A549 (cell line): ENCODE results near the gene CXCL10. TPM values are rescaled to one million over a fixed set of nuclear protein-coding genes. Genes with fewer than 3 reads are reported as not detected.

Experiments
- ATAC-seq, 2 experiments: fragments of 200-7000 bp in 1 of 2; fragments of >200 bp in 1 of 2; cut with Nextera tagmentation in 1 of 2; cut with Tn5 transposase in 1 of 2; 3 replicates each; pipeline versions ENCODE4 v1.8.0 to v1.9.1; 2018 to 2020; ENCODE audit warnings: mild to moderate bottlenecking in 1 of 2, moderate library complexity in 1 of 2
- CTCF ChIA-PET: fragments of 300-600 bp; sonication (Branson Sonifier 250); formaldehyde crosslinking; extraction: SDS; loops from one replicate; lab custom pipeline; 2021; ENCODE audit warnings: antibody characterized with exemption, inconsistent platforms; lab: Yijun Ruan, JAX
- POLR2A ChIA-PET: fragments of 350-600 bp; formaldehyde crosslinking; extraction: SDS; loops from one replicate; lab custom pipeline; 2021; ENCODE audit warnings: antibody characterized with exemption, inconsistent platforms; lab: Yijun Ruan, JAX
- DNase-seq, 2 experiments: peaks; one replicate each; pipeline versions ENCODE4 v3.0.0 to v3.0.0-alpha.2; 2011 to 2016; ENCODE audit warnings: low read depth in 1 of 2, low spot score in 1 of 2
- FAIRE-seq: peaks from 2 replicates; lab custom pipeline; 2011; peaks lifted over from hg19 to GRCh38; lab: Jason Lieb, UNC
- H3K27ac ChIP-seq, 2 experiments: fragments of >200 bp; sonication (Bioruptor Twin); formaldehyde crosslinking; 3 replicates each; pipeline ENCODE4 v1.5.1; 2016 to 2017
- H3K4me1 ChIP-seq: fragments of >200 bp; sonication (Bioruptor Twin); formaldehyde crosslinking; 3 replicates; pipeline ENCODE4 v1.6.1; 2016
- H3K4me2 ChIP-seq: fragments of >200 bp; sonication (Bioruptor Twin); formaldehyde crosslinking; 3 replicates; pipeline ENCODE4 v1.6.1; 2016
- H3K4me3 ChIP-seq: fragments of >200 bp; sonication (Bioruptor Twin); formaldehyde crosslinking; 3 replicates; pipeline ENCODE4 v1.5.1; 2016
- H3K9me3 ChIP-seq: fragments of >200 bp; sonication (Bioruptor Twin); formaldehyde crosslinking; 3 replicates; pipeline ENCODE4 v1.6.1; 2016
- BHLHE40 ChIP-seq: IDR thresholded peaks from 2 replicates; pipeline ENCODE4 v1.6.1; 2012; ENCODE audit warnings: low read depth, low read length, inconsistent platforms
- CBX2 ChIP-seq: fragments of 200-600 bp; sonication (generic); IDR thresholded peaks from 2 replicates; pipeline ENCODE4 v1.6.1; 2016; ENCODE audit warnings: low read depth, mild to moderate bottlenecking, borderline replicate concordance
- CEBPB ChIP-seq, 2 experiments: fragments of >200 bp in 1 of 2; sonication (Bioruptor Twin) in 1 of 2; formaldehyde crosslinking in 1 of 2; IDR thresholded peaks; 2 replicates each; pipeline ENCODE4 v1.6.1; 2012 to 2016
- CHD4 ChIP-seq: fragments of 200-600 bp; sonication (generic); IDR thresholded peaks from 2 replicates; pipeline ENCODE4 v1.6.1; 2016; ENCODE audit warnings: antibody characterized with exemption, mild to moderate bottlenecking, borderline replicate concordance
- EHMT2 ChIP-seq: fragments of 200-600 bp; sonication (generic); IDR thresholded peaks from 2 replicates; pipeline ENCODE4 v1.6.1; 2016; ENCODE audit warnings: antibody characterized with exemption, low read depth, mild to moderate bottlenecking, moderate library complexity
- ESRRA ChIP-seq: fragments of 150-350 bp; IDR thresholded peaks from 2 replicates; pipeline ENCODE4 v1.6.1; 2014; ENCODE audit warnings: mild to moderate bottlenecking, low read length, borderline replicate concordance
- FOSB ChIP-seq: fragments of 250-450 bp; sonication (Bioruptor Pico); IDR thresholded peaks from 2 replicates; pipeline ENCODE4 v1.5.0; 2020; ENCODE audit warnings: mild to moderate bottlenecking, moderate library complexity
- FOSL2 ChIP-seq, 2 experiments: fragments of 450-650 bp in 1 of 2; fragments of >200 bp in 1 of 2; sonication (Bioruptor Twin) in 1 of 2; formaldehyde crosslinking; IDR thresholded peaks; 2 replicates each; pipeline versions ENCODE4 v1.5.0 to v1.6.1; 2016 to 2020; ENCODE audit warnings: mild to moderate bottlenecking in 1 of 2, moderate library complexity in 1 of 2
- HDAC2 ChIP-seq: fragments of 200-600 bp; sonication (generic); IDR thresholded peaks from 2 replicates; pipeline ENCODE4 v1.6.1; 2016
- JUN ChIP-seq, 2 experiments: fragments of >200 bp; sonication (Bioruptor Twin); formaldehyde crosslinking; IDR thresholded peaks; 2 replicates in 1 of 2; 3 replicates in 1 of 2; pipeline ENCODE4 v1.6.1; 2016 to 2017
- JUNB ChIP-seq: fragments of >200 bp; sonication (Bioruptor Twin); formaldehyde crosslinking; IDR thresholded peaks from 2 replicates; pipeline ENCODE4 v1.6.1; 2016
- MAFK ChIP-seq: fragments of 450-650 bp; IDR thresholded peaks from 2 replicates; pipeline ENCODE4 v1.6.1; 2014; ENCODE audit not compliant: partially characterized antibody
- MYC ChIP-seq: IDR thresholded peaks from 2 replicates; pipeline ENCODE4 v1.6.1; 2012; ENCODE audit warnings: mild to moderate bottlenecking, inconsistent platforms, low read length, improper control_type of control experiment, borderline replicate concordance
- NR3C1 ChIP-seq: fragments of >200 bp; sonication (Bioruptor Twin); formaldehyde crosslinking; IDR thresholded peaks from 3 replicates; pipeline ENCODE4 v1.6.1; 2017
- PHF8 ChIP-seq: fragments of 200-600 bp; sonication (generic); IDR thresholded peaks from 2 replicates; pipeline ENCODE4 v1.6.1; 2016; ENCODE audit warnings: low read depth, mild to moderate bottlenecking, antibody characterized with exemption, moderate library complexity, borderline replicate concordance
- RAD21 ChIP-seq, 2 experiments: fragments of >200 bp in 1 of 2; sonication (Bioruptor Twin) in 1 of 2; formaldehyde crosslinking in 1 of 2; IDR thresholded peaks in 1 of 2; conservative IDR thresholded peaks in 1 of 2; 2 replicates in 1 of 2; 3 replicates in 1 of 2; pipeline ENCODE4 v1.6.1; 2012 to 2018; ENCODE audit warnings: inconsistent platforms in 1 of 2
- RARB ChIP-seq: fragments of 250-450 bp; sonication (Bioruptor Pico); IDR thresholded peaks from 2 replicates; pipeline ENCODE4 v1.8.0; 2021; ENCODE audit warnings: mild to moderate bottlenecking, moderate library complexity
- RNF2 ChIP-seq: fragments of 200-600 bp; sonication (generic); IDR thresholded peaks from 2 replicates; pipeline ENCODE4 v1.6.1; 2016; ENCODE audit warnings: low read depth, mild to moderate bottlenecking, antibody characterized with exemption, moderate library complexity, borderline replicate concordance
- SREBF2 ChIP-seq: fragments of 450-650 bp; IDR thresholded peaks from 2 replicates; pipeline ENCODE4 v1.6.1; 2014; ENCODE audit warnings: mild to moderate bottlenecking, moderate library complexity
- ZC3H11A ChIP-seq: fragments of 450-650 bp; IDR thresholded peaks from 2 replicates; pipeline ENCODE4 v1.6.1; 2014; ENCODE audit warnings: antibody characterized with exemption, mild to moderate bottlenecking
- WGBS: methylation state at CpG from one replicate; pipeline ENCODE4 v1.1.6; 2017; ENCODE audit errors: missing lambda C conversion rate; 5-methylcytosine and 5-hydroxymethylcytosine counted together
- polyA plus RNA-seq, 4 experiments: library from polyadenylated mRNA; depleted of rRNA in 3 of 4; stranded (reverse); fragments of >200 nt; fragmentation: RNase III in 1 of 4; extraction: RNeasy Plus Mini Kit Qiagen cat#74134 plus additional on column Dnase treatment in 1 of 4; gene quantifications; 2 replicates in 3 of 4; 3 replicates in 1 of 4; pipeline ENCODE4 v1.2.3, GENCODE V29; 2011 to 2017
- TF ChIP-seq, protein P1 (sequence below): fragments of >200 bp; sonication (Bioruptor Twin); formaldehyde crosslinking; IDR thresholded peaks from 3 replicates; pipeline ENCODE4 v1.5.1; 2016
- TF ChIP-seq, protein P2 (sequence below): IDR thresholded peaks from 2 replicates; pipeline ENCODE4 v1.6.1; 2012
- TF ChIP-seq, protein P3 (sequence below): fragments of 200-600 bp; sonication (generic); IDR thresholded peaks from 2 replicates; pipeline ENCODE4 v1.6.1; 2016; ENCODE audit warnings: antibody characterized with exemption, mild to moderate bottlenecking, moderate library complexity
- TF ChIP-seq, protein P4 (sequence below): IDR thresholded peaks from 2 replicates; pipeline ENCODE4 v1.6.1; 2012
- TF ChIP-seq, protein P5 (sequence below): fragments of 250-450 bp; sonication (Bioruptor Pico); IDR thresholded peaks from 2 replicates; pipeline ENCODE4 v1.5.0; 2020; ENCODE audit warnings: low read depth, mild to moderate bottlenecking, moderate library complexity
- TF ChIP-seq, protein P6 (sequence below): fragments of 250-450 bp; sonication (Bioruptor Pico); IDR thresholded peaks from 2 replicates; pipeline ENCODE4 v1.5.0; 2021; ENCODE audit warnings: mild to moderate bottlenecking, moderate library complexity, borderline replicate concordance
- TF ChIP-seq, protein P7 (sequence below): IDR thresholded peaks from 2 replicates; pipeline ENCODE4 v1.6.1; 2012; ENCODE audit warnings: low read depth, borderline replicate concordance

Gene CXCL10
- polyA plus RNA-seq, 2 of the 4 experiments (the other 2 are of a cell fraction), result not detected

DNA sequence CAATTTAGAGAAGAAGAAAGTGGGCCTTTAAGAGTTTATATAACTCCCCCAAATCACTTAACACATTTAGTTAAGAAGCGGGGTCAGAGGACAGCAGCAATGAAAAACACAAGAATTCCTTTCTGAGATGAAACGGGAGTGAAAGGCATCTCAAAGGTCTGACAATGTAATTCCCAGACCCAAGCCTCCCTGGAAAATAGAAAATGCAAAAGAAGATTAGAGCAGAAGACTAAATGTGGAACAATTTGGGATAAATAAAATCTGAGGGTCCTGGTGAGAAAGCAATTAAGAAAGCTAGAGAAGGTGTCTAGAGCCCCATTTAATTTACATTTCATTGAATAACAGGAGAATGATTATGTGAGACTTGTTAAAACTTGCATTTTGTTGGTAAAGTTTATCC, 32.1 kb upstream of the CXCL10 start:
- ChIA-PET CTCF (interaction anchor here (0.6 to 1.7 kb wide), 3 partner anchors 8 to 76 kb away, joined by 3 to 4 read pairs (median 3); no protein-coding TSS in a partner anchor), POLR2A (no interaction called here)
- no peaks in the 10 kb centered on the region for H3K4me1 ChIP-seq
- H3K27ac ChIP-seq, result no peak overlapping the region
- no peak overlapping the region for H3K4me3 ChIP-seq
- no peak for FAIRE-seq
- no peak overlapping the region for H3K4me2 ChIP-seq
- WGBS, result 62% methylated on average over 2 of the region's 2 CpGs
- ATAC-seq, result no peak
- H3K9me3 ChIP-seq, result no peaks in the 10 kb centered on the region
- no peak for DNase-seq
- TF ChIP-seq MYC, result no peak
- TF ChIP-seq ESRRA, result no peak
- TF ChIP-seq, protein P1, sequence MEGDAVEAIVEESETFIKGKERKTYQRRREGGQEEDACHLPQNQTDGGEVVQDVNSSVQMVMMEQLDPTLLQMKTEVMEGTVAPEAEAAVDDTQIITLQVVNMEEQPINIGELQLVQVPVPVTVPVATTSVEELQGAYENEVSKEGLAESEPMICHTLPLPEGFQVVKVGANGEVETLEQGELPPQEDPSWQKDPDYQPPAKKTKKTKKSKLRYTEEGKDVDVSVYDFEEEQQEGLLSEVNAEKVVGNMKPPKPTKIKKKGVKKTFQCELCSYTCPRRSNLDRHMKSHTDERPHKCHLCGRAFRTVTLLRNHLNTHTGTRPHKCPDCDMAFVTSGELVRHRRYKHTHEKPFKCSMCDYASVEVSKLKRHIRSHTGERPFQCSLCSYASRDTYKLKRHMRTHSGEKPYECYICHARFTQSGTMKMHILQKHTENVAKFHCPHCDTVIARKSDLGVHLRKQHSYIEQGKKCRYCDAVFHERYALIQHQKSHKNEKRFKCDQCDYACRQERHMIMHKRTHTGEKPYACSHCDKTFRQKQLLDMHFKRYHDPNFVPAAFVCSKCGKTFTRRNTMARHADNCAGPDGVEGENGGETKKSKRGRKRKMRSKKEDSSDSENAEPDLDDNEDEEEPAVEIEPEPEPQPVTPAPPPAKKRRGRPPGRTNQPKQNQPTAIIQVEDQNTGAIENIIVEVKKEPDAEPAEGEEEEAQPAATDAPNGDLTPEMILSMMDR, result no peak
- no peak for TF ChIP-seq SREBF2
- no peak for TF ChIP-seq ZC3H11A
- no peak for TF ChIP-seq CHD4
- no peak for TF ChIP-seq FOSL2 (IDR thresholded peaks at IDR 0.05)
- TF ChIP-seq FOSL2 (CRISPR knock-in tag; IDR thresholded peaks at IDR 0.05), result no peak
- TF ChIP-seq MAFK, result no peak
- TF ChIP-seq, protein P2, sequence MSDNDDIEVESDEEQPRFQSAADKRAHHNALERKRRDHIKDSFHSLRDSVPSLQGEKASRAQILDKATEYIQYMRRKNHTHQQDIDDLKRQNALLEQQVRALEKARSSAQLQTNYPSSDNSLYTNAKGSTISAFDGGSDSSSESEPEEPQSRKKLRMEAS, result no peak
- no peak for TF ChIP-seq RNF2
- TF ChIP-seq, protein P3, sequence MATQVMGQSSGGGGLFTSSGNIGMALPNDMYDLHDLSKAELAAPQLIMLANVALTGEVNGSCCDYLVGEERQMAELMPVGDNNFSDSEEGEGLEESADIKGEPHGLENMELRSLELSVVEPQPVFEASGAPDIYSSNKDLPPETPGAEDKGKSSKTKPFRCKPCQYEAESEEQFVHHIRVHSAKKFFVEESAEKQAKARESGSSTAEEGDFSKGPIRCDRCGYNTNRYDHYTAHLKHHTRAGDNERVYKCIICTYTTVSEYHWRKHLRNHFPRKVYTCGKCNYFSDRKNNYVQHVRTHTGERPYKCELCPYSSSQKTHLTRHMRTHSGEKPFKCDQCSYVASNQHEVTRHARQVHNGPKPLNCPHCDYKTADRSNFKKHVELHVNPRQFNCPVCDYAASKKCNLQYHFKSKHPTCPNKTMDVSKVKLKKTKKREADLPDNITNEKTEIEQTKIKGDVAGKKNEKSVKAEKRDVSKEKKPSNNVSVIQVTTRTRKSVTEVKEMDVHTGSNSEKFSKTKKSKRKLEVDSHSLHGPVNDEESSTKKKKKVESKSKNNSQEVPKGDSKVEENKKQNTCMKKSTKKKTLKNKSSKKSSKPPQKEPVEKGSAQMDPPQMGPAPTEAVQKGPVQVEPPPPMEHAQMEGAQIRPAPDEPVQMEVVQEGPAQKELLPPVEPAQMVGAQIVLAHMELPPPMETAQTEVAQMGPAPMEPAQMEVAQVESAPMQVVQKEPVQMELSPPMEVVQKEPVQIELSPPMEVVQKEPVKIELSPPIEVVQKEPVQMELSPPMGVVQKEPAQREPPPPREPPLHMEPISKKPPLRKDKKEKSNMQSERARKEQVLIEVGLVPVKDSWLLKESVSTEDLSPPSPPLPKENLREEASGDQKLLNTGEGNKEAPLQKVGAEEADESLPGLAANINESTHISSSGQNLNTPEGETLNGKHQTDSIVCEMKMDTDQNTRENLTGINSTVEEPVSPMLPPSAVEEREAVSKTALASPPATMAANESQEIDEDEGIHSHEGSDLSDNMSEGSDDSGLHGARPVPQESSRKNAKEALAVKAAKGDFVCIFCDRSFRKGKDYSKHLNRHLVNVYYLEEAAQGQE, result no peak
- TF ChIP-seq HDAC2, result no peak
- no peak for TF ChIP-seq RARB
- no peak for TF ChIP-seq EHMT2
- TF ChIP-seq, all 56 proteins: peak for 0

DNA sequence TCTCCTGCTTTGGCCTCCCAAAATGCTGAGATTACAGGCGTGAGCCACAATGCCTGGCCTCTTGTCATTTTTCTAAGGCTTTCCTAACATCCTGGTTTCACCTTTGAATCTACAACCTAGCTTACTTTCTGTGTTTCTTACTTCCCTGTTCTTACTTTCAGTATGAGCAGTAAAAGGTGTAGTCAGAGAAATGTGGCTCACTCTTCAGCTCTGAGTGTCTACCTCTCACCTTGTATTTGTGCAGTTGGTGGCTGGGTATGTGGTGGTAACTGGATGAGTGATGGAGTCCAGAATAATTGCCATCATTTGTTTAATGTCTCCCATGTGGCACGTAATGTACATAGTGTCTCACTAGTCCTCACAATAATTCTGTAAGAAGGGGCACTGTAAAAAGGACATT, 31.7 kb upstream of the CXCL10 start:
- POLR2A ChIA-PET, result no interaction called here
- TF ChIP-seq, protein P4, sequence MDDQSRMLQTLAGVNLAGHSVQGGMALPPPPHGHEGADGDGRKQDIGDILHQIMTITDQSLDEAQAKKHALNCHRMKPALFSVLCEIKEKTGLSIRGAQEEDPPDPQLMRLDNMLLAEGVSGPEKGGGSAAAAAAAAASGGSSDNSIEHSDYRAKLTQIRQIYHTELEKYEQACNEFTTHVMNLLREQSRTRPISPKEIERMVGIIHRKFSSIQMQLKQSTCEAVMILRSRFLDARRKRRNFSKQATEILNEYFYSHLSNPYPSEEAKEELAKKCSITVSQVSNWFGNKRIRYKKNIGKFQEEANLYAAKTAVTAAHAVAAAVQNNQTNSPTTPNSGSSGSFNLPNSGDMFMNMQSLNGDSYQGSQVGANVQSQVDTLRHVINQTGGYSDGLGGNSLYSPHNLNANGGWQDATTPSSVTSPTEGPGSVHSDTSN, result no peak
- TF ChIP-seq PHF8 (no peak), CEBPB (IDR thresholded peaks at IDR 0.05) (no peak), RAD21 (conservative IDR thresholded peaks at IDR 0.05 in 1 of 2, IDR thresholded peaks at IDR 0.05 in 1 of 2) (no peak), JUNB (no peak), NR3C1 (no peak), BHLHE40 (no peak), JUN (IDR thresholded peaks at IDR 0.05) (no peak), CBX2 (no peak), FOSB (CRISPR knock-in tag) (no peak)
- TF ChIP-seq, protein P5, sequence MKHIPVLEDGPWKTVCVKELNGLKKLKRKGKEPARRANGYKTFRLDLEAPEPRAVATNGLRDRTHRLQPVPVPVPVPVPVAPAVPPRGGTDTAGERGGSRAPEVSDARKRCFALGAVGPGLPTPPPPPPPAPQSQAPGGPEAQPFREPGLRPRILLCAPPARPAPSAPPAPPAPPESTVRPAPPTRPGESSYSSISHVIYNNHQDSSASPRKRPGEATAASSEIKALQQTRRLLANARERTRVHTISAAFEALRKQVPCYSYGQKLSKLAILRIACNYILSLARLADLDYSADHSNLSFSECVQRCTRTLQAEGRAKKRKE (CRISPR knock-in tag), result no peak
- TF ChIP-seq, protein P6, sequence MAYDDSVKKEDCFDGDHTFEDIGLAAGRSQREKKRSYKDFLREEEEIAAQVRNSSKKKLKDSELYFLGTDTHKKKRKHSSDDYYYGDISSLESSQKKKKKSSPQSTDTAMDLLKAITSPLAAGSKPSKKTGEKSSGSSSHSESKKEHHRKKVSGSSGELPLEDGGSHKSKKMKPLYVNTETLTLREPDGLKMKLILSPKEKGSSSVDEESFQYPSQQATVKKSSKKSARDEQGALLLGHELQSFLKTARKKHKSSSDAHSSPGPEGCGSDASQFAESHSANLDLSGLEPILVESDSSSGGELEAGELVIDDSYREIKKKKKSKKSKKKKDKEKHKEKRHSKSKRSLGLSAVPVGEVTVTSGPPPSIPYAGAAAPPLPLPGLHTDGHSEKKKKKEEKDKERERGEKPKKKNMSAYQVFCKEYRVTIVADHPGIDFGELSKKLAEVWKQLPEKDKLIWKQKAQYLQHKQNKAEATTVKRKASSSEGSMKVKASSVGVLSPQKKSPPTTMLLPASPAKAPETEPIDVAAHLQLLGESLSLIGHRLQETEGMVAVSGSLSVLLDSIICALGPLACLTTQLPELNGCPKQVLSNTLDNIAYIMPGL (CRISPR knock-in tag), result no peak
- TF ChIP-seq, protein P2, result no peak
- TF ChIP-seq, protein P7, sequence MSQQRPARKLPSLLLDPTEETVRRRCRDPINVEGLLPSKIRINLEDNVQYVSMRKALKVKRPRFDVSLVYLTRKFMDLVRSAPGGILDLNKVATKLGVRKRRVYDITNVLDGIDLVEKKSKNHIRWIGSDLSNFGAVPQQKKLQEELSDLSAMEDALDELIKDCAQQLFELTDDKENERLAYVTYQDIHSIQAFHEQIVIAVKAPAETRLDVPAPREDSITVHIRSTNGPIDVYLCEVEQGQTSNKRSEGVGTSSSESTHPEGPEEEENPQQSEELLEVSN, result no peak

More for the DNA sequence above, 31.7 kb upstream of the CXCL10 start:
- CTCF ChIA-PET, result interaction anchor here (0.9 to 2.8 kb wide), 3 partner anchors 8 to 59 kb away, joined by 3 to 10 read pairs (median 4); no protein-coding TSS in a partner anchor
- no peak for FAIRE-seq
- no peaks in the 10 kb centered on the region for H3K9me3 ChIP-seq
- no peak for ATAC-seq
- DNase-seq, result no peak
- no peaks in the 10 kb centered on the region for H3K4me1 ChIP-seq
- H3K27ac ChIP-seq, result no peak overlapping the region
- H3K4me2 ChIP-seq, result no peak overlapping the region
- 45% methylated on average over 2 of the region's 2 CpGs for WGBS
- no peak overlapping the region for H3K4me3 ChIP-seq
